Ovary (tissue), 9 donors: ENCODE data around the gene DNAAF8. TPM values are rescaled to one million over a fixed set of nuclear protein-coding genes. Genes with fewer than 3 reads are reported as not detected.

Source experiments
- DNase-seq, 5 donors: peaks; one replicate each; pipeline ENCODE4 v3.0.0-alpha.2; 2019 to 2020
- H3K27ac ChIP-seq, 2 donors: fragments of 200-600 bp; one replicate each; pipeline versions ENCODE4 v1.5.1 to v1.8.0; 2019 to 2022
- H3K27me3 ChIP-seq: fragments of 200-600 bp; one replicate; pipeline ENCODE4 v1.8.0; 2022
- H3K36me3 ChIP-seq: fragments of 200-600 bp; sonication (generic); one replicate; pipeline ENCODE4 v1.5.1; 2019
- H3K4me1 ChIP-seq: one replicate; pipeline ENCODE4 v1.8.1; 2013; ENCODE audit warnings: mild to moderate bottlenecking, moderate library complexity; ENCODE audit not compliant: insufficient read depth
- H3K4me3 ChIP-seq: fragments of 200-600 bp; sonication (generic); one replicate; pipeline ENCODE4 v1.5.1; 2017
- H3K9me3 ChIP-seq, 2 donors: fragments of 200-600 bp in 1 of 2; sonication (generic) in 1 of 2; one replicate each; pipeline versions ENCODE4 v1.5.1 to v1.8.1; 2013 to 2019; ENCODE audit warnings: mild to moderate bottlenecking in 1 of 2, moderate library complexity in 1 of 2
- CTCF ChIP-seq, 3 donors: fragments of 450-650 bp in 2 of 3; fragments of 200-600 bp in 1 of 3; IDR thresholded peaks; one replicate each; pipeline versions ENCODE4 v1.5.1 to v1.8.0; 2016 to 2022; ENCODE audit warnings: antibody characterized with exemption in 3 of 3, mild to moderate bottlenecking in 1 of 3
- EP300 ChIP-seq: sonication (generic); formaldehyde crosslinking; IDR thresholded peaks from one replicate; pipeline ENCODE4 v1.6.1; 2017; ENCODE audit warnings: antibody characterized with exemption
- POLR2A ChIP-seq: fragments of 450-650 bp; IDR thresholded peaks from one replicate; pipeline ENCODE4 v1.6.1; 2017; ENCODE audit warnings: antibody characterized with exemption, mild to moderate bottlenecking, moderate library complexity
- WGBS, 3 donors: extraction: QIAGEN DNeasy Blood & Tissue Kit in 1 of 3; methylation state at CpG; one replicate each; pipeline versions ENCODE4 v1.1.5 to v1.1.7; 2013 to 2017; 5-methylcytosine and 5-hydroxymethylcytosine counted together
- intact Hi-C, 4 donors: fragments of 100-400 bp; cut with DNase I; formaldehyde crosslinking; loops; one replicate each; pipeline versions ENCODE4 v1.11.0 to v1.15.1; 2022 to 2023
- polyA plus RNA-seq, 2 donors: library from polyadenylated mRNA; stranded (reverse); fragments of 200-250 nt in 1 of 2; fragments of 350-450 nt in 1 of 2; fragmentation: Illumina TruSeq in 1 of 2; extraction: RNeasy Lipid Tissue Mini Kit (QIAGEN cat#74804) in 1 of 2; gene quantifications; one replicate each; pipeline ENCODE4 v1.2.3, GENCODE V29; 2013 to 2014
- small RNA-seq: library from RNA; depleted of rRNA; stranded (forward); fragments of <200 nt; gene quantifications from one replicate; pipeline ENCODE3, GENCODE V24; 2016
- total RNA-seq, 7 donors: library from RNA; depleted of rRNA in 2 of 7; stranded (reverse); fragments of >200 nt in 2 of 7; fragmentation: NEBNext Ultra II Directional in 3 of 7; extraction: Animal tissue kit (Norgen Biotek cat#: 25700) in 3 of 7; gene quantifications; one replicate each; pipeline versions ENCODE4 v1.1.0 to v1.2.4, GENCODE V29; 2016 to 2023
- donor health status: DM: no; HTN: no; CAD: no; lungs with moderate emphysema.
- donor health status: DM: no; HTN: no; CAD: no.
- donor health status: Bipolar disorder and iron deficiency.
- donor health status: DM: yes; HTN: yes; CAD: no.
- donor health status: DM: no; HTN: no; CAD: no.
- donor health status: DM: yes; HTN: yes; CAD: no.

DNAAF8 gene
- total and polyA plus RNA-seq, 9 donors: 0.35 to 9.1 (median 1.2) TPM

GRCh38 chr16:4796982-4797804 lies 62.9 kb downstream of the DNAAF8 start:
- H3K9me3 ChIP-seq: no peaks in the 10 kb centered on the region
- no peaks in the 10 kb centered on the region for H3K27me3 ChIP-seq
- H3K4me1 ChIP-seq: peaks cover 7% of the 10 kb centered on the region
- 77 to 83% (median 79%) methylated on average over 21 of the region's 21 CpGs for WGBS, 3 donors
- H3K36me3 ChIP-seq: no peaks in the 10 kb centered on the region
- intact Hi-C loops: no loop called here
- TF ChIP-seq POLR2A (no peak), EP300 (no peak), CTCF (IDR thresholded peaks at IDR 0.05) (no peak)
- no peak overlapping the region for H3K4me3 ChIP-seq
- H3K27ac ChIP-seq: no peak overlapping the region
- DNase-seq: no peak

- no peak overlapping the region for H3K27ac ChIP-seq
- no peaks in the 10 kb centered on the region for H3K9me3 ChIP-seq
- intact Hi-C loops: no loop called here
- H3K4me3 ChIP-seq: no peak overlapping the region
- peaks cover 7% of the 10 kb centered on the region for H3K4me1 ChIP-seq
- no peaks in the 10 kb centered on the region for H3K27me3 ChIP-seq
- WGBS, 3 donors: 90 to 92% (median 91%) methylated on average over 16 to 22 of the region's 22 CpGs
- DNase-seq: no peak
- no peaks in the 10 kb centered on the region for H3K36me3 ChIP-seq
- TF ChIP-seq CTCF (IDR thresholded peaks at IDR 0.05) (no peak), EP300 (no peak), POLR2A (no peak)
Measured at GRCh38 chr16:4797805-4798252, 63.5 kb downstream of the DNAAF8 start.

- WGBS, 3 donors: 87 to 93% (median 91%) methylated on average over 16 of the region's 16 CpGs
- TF ChIP-seq EP300: no peak
- TF ChIP-seq CTCF (IDR thresholded peaks at IDR 0.05): no peak
- TF ChIP-seq POLR2A: no peak
- DNase-seq: no peak
- Histone ChIP-seq H3K4me3 (no peak overlapping the region), H3K27ac (no peak overlapping the region), H3K27me3 (no peaks in the 10 kb centered on the region), H3K9me3 (no peaks in the 10 kb centered on the region), H3K36me3 (no peaks in the 10 kb centered on the region), H3K4me1 (peaks cover 7% of the 10 kb centered on the region)
- intact Hi-C loops: no loop called here
Measured at GRCh38 chr16:4798456-4798855, 64.1 kb downstream of the DNAAF8 start.

Small RNAs within 50 kb of the gene (small RNA-seq; reads per million reads assigned to genes)
- not detected for gene RF00017

Other genes starting within 250 kb of the DNAAF8 start
- gene CDIP1, start 195.8 kb upstream of the DNAAF8 start, total RNA-seq: 10 to 100 TPM; 14.6 to 55.1 (median 41.4) TPM
- gene CDIP1, start 195.8 kb upstream of the DNAAF8 start, polyA plus RNA-seq: 10 to 100 TPM; 19.1 to 24.5 TPM
- under 1 TPM; 0.10 to 0.30 (median 0.13) TPM for gene C16orf96, start 178.2 kb upstream of the DNAAF8 start, total RNA-seq
- under 1 TPM; 0.07 to 0.08 TPM for gene C16orf96, start 178.2 kb upstream of the DNAAF8 start, polyA plus RNA-seq
- gene UBALD1, start 119.6 kb upstream of the DNAAF8 start, total RNA-seq: 10 to 100 TPM in 6 of 7 donors, 1 to 10 TPM in 1; 9.3 to 39.5 (median 21.4) TPM
- gene UBALD1, start 119.6 kb upstream of the DNAAF8 start, polyA plus RNA-seq: 10 to 100 TPM in 1 of 2 donors, under 1 TPM in 1; 0.43 to 24.0 TPM
- gene MGRN1, start 109.7 kb upstream of the DNAAF8 start, total RNA-seq: 10 to 100 TPM; 23.2 to 94.2 (median 64.6) TPM
- gene MGRN1, start 109.7 kb upstream of the DNAAF8 start, polyA plus RNA-seq: 10 to 100 TPM; 21.5 to 27.9 TPM
- gene NUDT16L1, start 41.0 kb upstream of the DNAAF8 start, total RNA-seq: 10 to 100 TPM; 19.4 to 33.1 (median 28.0) TPM
- gene NUDT16L1, start 41.0 kb upstream of the DNAAF8 start, polyA plus RNA-seq: 10 to 100 TPM in 1 of 2 donors, 1 to 10 TPM in 1; 8.1 to 33.6 TPM
- 10 to 100 TPM; 19.8 to 37.4 (median 32.3) TPM for gene ANKS3, start 266 bp upstream of the DNAAF8 start, total RNA-seq
- gene ANKS3, start 266 bp upstream of the DNAAF8 start, polyA plus RNA-seq: 10 to 100 TPM in 1 of 2 donors, 1 to 10 TPM in 1; 6.7 to 26.0 TPM
- gene ZNF500, start 32.6 kb downstream of the DNAAF8 start, total RNA-seq: 10 to 100 TPM; 10.1 to 27.7 (median 22.1) TPM
- gene ZNF500, start 32.6 kb downstream of the DNAAF8 start, polyA plus RNA-seq: 10 to 100 TPM in 1 of 2 donors, 1 to 10 TPM in 1; 4.7 to 22.3 TPM
- gene SEPTIN12, start 53.8 kb downstream of the DNAAF8 start, total RNA-seq: under 1 TPM in 1 of 7 donors, not detected in 6; 0.32 TPM
- not detected for gene SEPTIN12, start 53.8 kb downstream of the DNAAF8 start, polyA plus RNA-seq
- 10 to 100 TPM in 2 of 7 donors, 1 to 10 TPM in 2, not detected in 3; 1.5 to 30.9 (median 7.8) TPM for gene SMIM22, start 60.8 kb downstream of the DNAAF8 start, total RNA-seq
- not detected for gene SMIM22, start 60.8 kb downstream of the DNAAF8 start, polyA plus RNA-seq
- gene ROGDI, start 68.1 kb downstream of the DNAAF8 start, total RNA-seq: 10 to 100 TPM in 6 of 7 donors, 1 to 10 TPM in 1; 6.0 to 31.9 (median 25.0) TPM
- gene ROGDI, start 68.1 kb downstream of the DNAAF8 start, polyA plus RNA-seq: 10 to 100 TPM in 1 of 2 donors, 1 to 10 TPM in 1; 9.2 to 17.3 TPM
- gene GLYR1, start 112.8 kb downstream of the DNAAF8 start, total RNA-seq: 10 to 100 TPM; 30.3 to 79.5 (median 69.7) TPM
- gene GLYR1, start 112.8 kb downstream of the DNAAF8 start, polyA plus RNA-seq: 10 to 100 TPM; 36.9 to 77.1 TPM
- 10 to 100 TPM; 16.1 to 41.3 (median 27.3) TPM for gene UBN1, start 112.9 kb downstream of the DNAAF8 start, total RNA-seq
- gene UBN1, start 112.9 kb downstream of the DNAAF8 start, polyA plus RNA-seq: 10 to 100 TPM; 14.5 to 17.9 TPM
- gene PPL, start 202.6 kb downstream of the DNAAF8 start, total RNA-seq: 10 to 100 TPM in 4 of 7 donors, 1 to 10 TPM in 3; 6.9 to 37.8 (median 17.4) TPM
- gene PPL, start 202.6 kb downstream of the DNAAF8 start, polyA plus RNA-seq: 1 to 10 TPM; 4.2 to 5.3 TPM
- gene SEC14L5, start 223.8 kb downstream of the DNAAF8 start, total RNA-seq: under 1 TPM; 0.11 to 0.87 (median 0.38) TPM
- gene SEC14L5, start 223.8 kb downstream of the DNAAF8 start, polyA plus RNA-seq: 1 to 10 TPM in 1 of 2 donors, under 1 TPM in 1; 0.38 to 1.5 TPM